Prostate gland (tissue), 2 donors: ENCODE results near the gene HOATZ.

Source experiments
- POLR2A ChIP-seq: fragments of 450-650 bp; IDR thresholded peaks from one replicate; pipeline ENCODE4 v1.6.1; 2016; ENCODE audit warnings: antibody characterized with exemption, mild to moderate bottlenecking
- POLR2AphosphoS5 ChIP-seq: sonication (generic); formaldehyde crosslinking; IDR thresholded peaks from one replicate; pipeline ENCODE4 v1.6.1; 2017; ENCODE audit warnings: antibody characterized with exemption
- TF ChIP-seq, protein P1 (sequence below), 4 experiments: fragments of 200-600 bp in 2 of 4; fragments of 450-650 bp in 2 of 4; sonication (generic) in 2 of 4; IDR thresholded peaks; 1 replicate in 3 of 4; 2 replicates in 1 of 4; pipeline ENCODE4 v1.5.1; 2016 to 2019; ENCODE audit warnings: antibody characterized with exemption in 4 of 4, mild to moderate bottlenecking in 2 of 4, moderate library complexity in 2 of 4

DNA sequence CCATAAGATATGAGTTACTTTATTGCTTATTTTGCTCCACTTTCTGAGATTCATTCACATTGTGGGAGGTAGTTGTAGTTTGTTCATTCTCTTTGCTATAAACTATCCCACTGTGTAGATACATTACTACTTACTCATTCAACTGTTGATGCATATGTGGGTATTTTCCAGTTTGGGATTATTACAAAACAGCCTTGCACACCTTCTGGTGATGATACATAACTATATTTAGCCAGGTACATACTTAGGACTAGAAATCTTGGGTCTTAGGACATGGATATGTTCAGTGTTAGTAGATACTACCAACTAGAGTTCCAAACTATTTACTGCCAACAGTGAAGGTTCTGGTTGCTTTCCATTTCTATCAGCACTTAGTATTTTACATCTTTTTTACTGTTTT, 40.1 kb upstream of the HOATZ start:
- TF ChIP-seq, protein P1, sequence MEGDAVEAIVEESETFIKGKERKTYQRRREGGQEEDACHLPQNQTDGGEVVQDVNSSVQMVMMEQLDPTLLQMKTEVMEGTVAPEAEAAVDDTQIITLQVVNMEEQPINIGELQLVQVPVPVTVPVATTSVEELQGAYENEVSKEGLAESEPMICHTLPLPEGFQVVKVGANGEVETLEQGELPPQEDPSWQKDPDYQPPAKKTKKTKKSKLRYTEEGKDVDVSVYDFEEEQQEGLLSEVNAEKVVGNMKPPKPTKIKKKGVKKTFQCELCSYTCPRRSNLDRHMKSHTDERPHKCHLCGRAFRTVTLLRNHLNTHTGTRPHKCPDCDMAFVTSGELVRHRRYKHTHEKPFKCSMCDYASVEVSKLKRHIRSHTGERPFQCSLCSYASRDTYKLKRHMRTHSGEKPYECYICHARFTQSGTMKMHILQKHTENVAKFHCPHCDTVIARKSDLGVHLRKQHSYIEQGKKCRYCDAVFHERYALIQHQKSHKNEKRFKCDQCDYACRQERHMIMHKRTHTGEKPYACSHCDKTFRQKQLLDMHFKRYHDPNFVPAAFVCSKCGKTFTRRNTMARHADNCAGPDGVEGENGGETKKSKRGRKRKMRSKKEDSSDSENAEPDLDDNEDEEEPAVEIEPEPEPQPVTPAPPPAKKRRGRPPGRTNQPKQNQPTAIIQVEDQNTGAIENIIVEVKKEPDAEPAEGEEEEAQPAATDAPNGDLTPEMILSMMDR (IDR thresholded peaks at IDR 0.05): no peak
- no peak for TF ChIP-seq POLR2A
- TF ChIP-seq POLR2AphosphoS5: no peak
